K562 (cell line): ENCODE data around the gene IARS1. TPM values are rescaled to one million over a fixed set of nuclear protein-coding genes. Genes with fewer than 3 reads are reported as not detected.

Experiments used
- ATAC-seq: fragments of 200-7000 bp; cut with Tn5 transposase; 3 replicates; pipeline ENCODE4 v1.9.1; 2020; ENCODE audit warnings: moderate library complexity
- BruUV-seq: library from RNA; stranded (reverse); fragments of 400-500 nt; replicated peaks from 2 replicates; lab custom pipeline; 2021; lab: Mats Ljungman, UMichigan
- CTCF ChIA-PET: fragments of 300-600 bp; formaldehyde crosslinking; extraction: SDS; loops from one replicate; lab custom pipeline; 2021; ENCODE audit warnings: low intra/inter-chr PET ratio; lab: Yijun Ruan, JAX
- POLR2A ChIA-PET: fragments of 300-600, 350-650 bp; sonication (Branson Sonifier 250); formaldehyde crosslinking; extraction: SDS; loops from one replicate; lab custom pipeline; 2021; ENCODE audit warnings: antibody characterized with exemption, inconsistent platforms; lab: Yijun Ruan, JAX
- DNase-seq, 4 experiments: peaks; one replicate each; pipeline versions ENCODE4 v3.0.0 to v3.0.0-alpha.2; 2011 to 2018; ENCODE audit warnings: low spot score in 3 of 4, mixed read lengths in 3 of 4; ENCODE audit errors: extremely low read depth in 1 of 4
- FAIRE-seq: peaks from 2 replicates; lab custom pipeline; 2011; peaks lifted over from hg19 to GRCh38; lab: Jason Lieb, UNC
- H2AFZ ChIP-seq: 2 replicates; pipeline ENCODE4 v1.6.0; 2011; ENCODE audit warnings: low read depth, low read length, control low read depth, inconsistent platforms
- H3K27ac ChIP-seq: fragments of 200-600 bp; 3 replicates; pipeline ENCODE4 v1.8.0; 2011; ENCODE audit warnings: low read depth, mild to moderate bottlenecking, control low read depth, inconsistent platforms, low read length, moderate library complexity, mixed read lengths; ENCODE audit errors: extremely low read depth
- H3K27me3 ChIP-seq, 2 experiments: fragments of 300-600 bp in 1 of 2; 2 replicates in 1 of 2; 3 replicates in 1 of 2; pipeline versions ENCODE4 v1.6.0 to v1.8.0; 2011; ENCODE audit warnings: inconsistent platforms in 2 of 2, low read length in 2 of 2, mild to moderate bottlenecking in 1 of 2, mixed read lengths in 1 of 2, moderate library complexity in 1 of 2; ENCODE audit not compliant: control insufficient read depth in 2 of 2, insufficient read depth in 2 of 2
- H3K36me3 ChIP-seq: fragments of 300-600 bp; 3 replicates; pipeline ENCODE4 v1.8.0; 2011; ENCODE audit warnings: mild to moderate bottlenecking, low read length, inconsistent platforms; ENCODE audit not compliant: control insufficient read depth, insufficient read depth
- H3K4me1 ChIP-seq, 2 experiments: fragments of 200-600 bp in 1 of 2; replicated peaks in 1 of 2; 2 replicates in 1 of 2; 3 replicates in 1 of 2; pipeline versions ENCODE4 v1.5.1 to v1.8.0; 2011; ENCODE audit warnings: inconsistent platforms in 2 of 2, low read length in 2 of 2, mild to moderate bottlenecking in 1 of 2, mixed read lengths in 1 of 2, moderate library complexity in 1 of 2; ENCODE audit not compliant: control insufficient read depth in 2 of 2, insufficient read depth in 2 of 2
- H3K4me2 ChIP-seq: 2 replicates; pipeline ENCODE4 v1.6.1; 2011; ENCODE audit warnings: low read length, control low read depth, inconsistent platforms, mixed read lengths; ENCODE audit not compliant: insufficient read depth
- H3K4me3 ChIP-seq: fragments of 200-600 bp; sonication (generic), shearing (Covaris generic); 2 replicates; pipeline ENCODE4 v1.5.1; 2016; ENCODE audit warnings: control low read depth, inconsistent platforms
- H3K79me2 ChIP-seq: fragments of 200-600 bp; 3 replicates; pipeline ENCODE4 v1.8.0; 2011; ENCODE audit warnings: low read length, inconsistent platforms; ENCODE audit not compliant: control insufficient read depth, insufficient read depth
- H3K9ac ChIP-seq, 2 experiments: 2 replicates each; pipeline versions ENCODE4 v1.6.0 to v1.6.1; 2011; ENCODE audit warnings: low read depth in 2 of 2, low read length in 2 of 2, control low read depth in 1 of 2, inconsistent platforms in 1 of 2, mild to moderate bottlenecking in 1 of 2, mixed read lengths in 1 of 2; ENCODE audit not compliant: insufficient read depth in 1 of 2
- H3K9me1 ChIP-seq: one replicate; pipeline ENCODE4 v1.6.0; 2011; ENCODE audit warnings: inconsistent platforms, mild to moderate bottlenecking, low read length, moderate library complexity; ENCODE audit not compliant: control insufficient read depth, insufficient read depth
- H3K9me3 ChIP-seq: replicated peaks from 2 replicates; pipeline ENCODE4 v1.5.1; 2011; ENCODE audit warnings: low read depth, low read length, inconsistent platforms; ENCODE audit not compliant: control insufficient read depth, insufficient read depth
- H4K20me1 ChIP-seq: replicated peaks from 2 replicates; pipeline ENCODE4 v1.6.1; 2011; ENCODE audit warnings: low read length, inconsistent platforms, mixed read lengths; ENCODE audit not compliant: control insufficient read depth, insufficient read depth
- ADNP ChIP-seq: fragments of 200-800 bp; sonication (Bioruptor generic); IDR thresholded peaks from 2 replicates; pipeline ENCODE4 v1.6.1; 2016; ENCODE audit warnings: missing genetic modification characterization, missing compliant biosample characterization
- EZH2 ChIP-seq: IDR thresholded peaks from 2 replicates; pipeline ENCODE4 v1.6.1; 2012; ENCODE audit warnings: low read depth, mild to moderate bottlenecking, inconsistent platforms, low read length, borderline replicate concordance
- GTF2A2 ChIP-seq: IDR thresholded peaks from 2 replicates; pipeline ENCODE4 v1.6.1; 2016; ENCODE audit warnings: mild to moderate bottlenecking, missing genetic modification characterization, missing compliant biosample characterization
- IRF2 ChIP-seq: sonication (generic); formaldehyde crosslinking; IDR thresholded peaks from 2 replicates; pipeline ENCODE4 v1.8.1; 2022; ENCODE audit warnings: mild to moderate bottlenecking, missing genetic modification reagents
- KLF16 ChIP-seq: IDR thresholded peaks from 2 replicates; pipeline ENCODE4 v1.6.1; 2016; ENCODE audit warnings: antibody characterized with exemption
- ZBTB17 ChIP-seq: fragments of 450-650 bp; formaldehyde crosslinking; IDR thresholded peaks from 2 replicates; pipeline ENCODE4 v1.4.0; 2020; ENCODE audit warnings: mild to moderate bottlenecking
- ZC3H4 ChIP-seq: sonication (generic); formaldehyde crosslinking; IDR thresholded peaks from 2 replicates; pipeline ENCODE4 v1.9.0; 2021; ENCODE audit warnings: missing genetic modification reagents, borderline replicate concordance
- WGBS: fragments of 100-300 bp; shearing (Covaris generic); methylation state at CpG from one replicate; pipeline ENCODE4 v1.1.6; 2016; ENCODE audit warnings: low coverage, mixed read lengths; ENCODE audit not compliant: insufficient coverage; ENCODE audit errors: missing lambda C conversion rate; 5-methylcytosine and 5-hydroxymethylcytosine counted together
- in situ Hi-C: fragments of 300-500 bp; cut with MboI; formaldehyde crosslinking; loops from 4 replicates; pipeline ENCODE4 v1.15.0; 2018; ENCODE audit warnings: inconsistent platforms, mixed read lengths
- intact Hi-C: fragments of 100-400 bp; cut with micrococcal nuclease; formaldehyde crosslinking; loops from 2 replicates; pipeline ENCODE4 v1.14.2; 2022
- polyA plus RNA-seq, 8 experiments: library from polyadenylated mRNA; depleted of rRNA in 4 of 8; stranded (reverse) in 5 of 8; unstranded in 3 of 8; fragments of >200 nt; fragmentation: Nextera tagmentation in 2 of 8; fragmentation: Illumina TruSeq in 1 of 8; extraction: Ambion mirVana in 2 of 8; extraction: Trizol in 1 of 8; gene quantifications; 2 replicates each; pipeline versions ENCODE4 v1.2.1 to v1.2.3, GENCODE V29; 2011 to 2014; ENCODE audit warnings: inconsistent platforms in 1 of 8, missing spikeins in 1 of 8
- total RNA-seq, 7 experiments: library from RNA; depleted of rRNA in 6 of 7; stranded (reverse); fragments of >200 nt in 6 of 7; fragmentation: Illumina TruSeq in 2 of 7; extraction: Trizol in 2 of 7; gene quantifications; 2 replicates each; pipeline versions ENCODE4 v1.2.1 to v1.2.3, GENCODE V29; 2011 to 2021; ENCODE audit warnings: low replicate concordance in 1 of 7
- TF ChIP-seq, protein P1 (sequence below), 3 experiments: IDR thresholded peaks in 2 of 3; conservative IDR thresholded peaks in 1 of 3; 2 replicates each; pipeline ENCODE4 v1.5.1; 2011 to 2012; ENCODE audit warnings: low read length in 3 of 3, mild to moderate bottlenecking in 3 of 3, control low read depth in 2 of 3, improper control_type of control experiment in 1 of 3, inconsistent platforms in 1 of 3, low read depth in 1 of 3, mixed read lengths in 1 of 3, moderate library complexity in 1 of 3; ENCODE audit not compliant: insufficient read depth in 2 of 3

IARS1 gene
- total and polyA plus RNA-seq, 9 of the 15 experiments (the other 6 are each of a cell fraction or from before 2014, with no cell fraction given): 119 to 371 (median 234) TPM

DNA sequence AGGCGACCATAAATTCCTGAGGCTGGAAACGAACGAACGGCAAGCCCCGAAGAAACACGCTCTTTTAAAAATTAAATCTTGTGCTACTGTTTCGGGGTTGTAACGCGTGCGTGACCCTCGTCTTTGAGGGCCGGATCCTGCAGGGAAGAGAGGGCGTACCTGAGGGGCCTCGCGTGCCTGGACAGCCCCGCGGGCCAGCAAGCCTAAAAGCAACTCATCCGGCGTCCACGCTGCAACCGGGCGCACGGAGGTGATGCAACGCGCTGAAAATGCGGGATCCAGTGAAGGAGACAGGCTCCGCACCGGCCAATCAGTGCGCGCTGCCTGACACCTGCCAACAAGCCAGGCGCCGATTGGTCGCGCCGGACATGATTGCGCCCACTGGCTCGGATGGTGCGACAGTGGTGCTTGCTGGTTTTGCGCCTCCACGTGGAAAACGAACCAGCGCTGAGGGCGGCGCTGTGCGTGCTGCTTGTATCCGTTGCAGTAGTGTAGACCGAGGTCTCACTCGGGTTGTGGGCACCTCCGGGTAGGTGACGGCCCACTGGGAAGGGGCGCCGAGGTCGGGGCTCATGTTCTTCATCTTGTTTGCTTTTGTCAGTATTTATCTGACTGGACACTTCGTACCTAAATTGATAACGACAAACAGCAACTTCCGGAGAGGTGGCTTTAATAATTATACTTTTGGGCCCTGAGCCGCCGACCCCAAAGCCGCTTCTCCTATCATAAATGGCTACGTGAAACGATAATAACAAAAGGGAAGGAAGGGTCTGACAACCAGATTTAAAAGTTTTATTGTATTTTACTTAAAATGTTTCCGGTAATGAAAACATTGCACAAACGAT lies at the start of gene IARS1 (continued):
- TF ChIP-seq ZC3H4 (CRISPR knock-in tag) (no peak), IRF2 (CRISPR knock-in tag) (no peak), EZH2 (no peak), GTF2A2 (no peak)

DNA sequence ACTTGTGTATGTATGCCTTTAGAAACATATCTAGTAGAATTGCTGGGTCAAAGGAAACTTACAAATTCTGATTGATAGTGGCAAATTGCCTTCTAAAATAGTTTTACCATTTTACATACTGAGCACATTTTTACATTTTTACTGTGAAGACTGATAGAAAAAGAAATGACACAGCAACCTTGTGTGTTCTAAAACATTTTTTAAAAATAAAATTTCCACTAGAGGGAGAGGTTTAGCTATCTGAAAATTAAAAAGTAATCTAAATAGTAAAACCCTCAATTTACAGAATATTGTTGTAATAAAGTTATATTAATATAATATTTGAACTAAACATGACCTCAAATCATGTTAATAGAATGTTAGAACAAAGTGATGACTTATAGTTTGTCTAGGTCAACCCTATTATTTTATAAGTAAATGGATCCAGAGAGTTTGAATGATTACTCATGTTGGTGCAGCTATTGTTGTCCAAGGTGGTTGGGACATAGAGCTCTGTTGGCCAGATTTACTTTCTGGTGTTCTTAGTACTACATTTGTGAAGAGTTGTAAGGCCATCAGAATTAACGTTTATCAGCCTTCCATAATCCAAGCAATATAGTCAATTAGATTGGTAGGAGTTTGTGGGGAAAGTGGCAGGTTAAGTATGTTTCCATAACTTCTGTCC lies 49.5 kb upstream of the IARS1 start:
- Histone ChIP-seq H2AFZ (no peak overlapping the region), H3K27me3 (no peaks in the 10 kb centered on the region), H3K9me3 (no peaks in the 10 kb centered on the region), H3K4me3 (no peak overlapping the region), H3K36me3 (peaks cover 39% of the 10 kb centered on the region), H3K79me2 (no peaks in the 10 kb centered on the region), H3K27ac (no peak overlapping the region), H3K9ac (no peak overlapping the region), H3K4me2 (no peak overlapping the region), H4K20me1 (no peaks in the 10 kb centered on the region; the same call in 1 of the 2 replicates), H3K9me1 (no peaks in the 10 kb centered on the region), H3K4me1 (no peaks in the 10 kb centered on the region)
- intact Hi-C loops: loop anchor here (5.0 kb wide), 1 partner anchor 289 kb away; no protein-coding TSS in a partner anchor
- BruUV-seq: no TSS peak
- FAIRE-seq (no peak), ATAC-seq (no peak), DNase-seq (no peak)
- 53% methylated on average over 1 of the region's 1 CpG for WGBS
- ChIA-PET POLR2A (interaction anchor here (1.5 kb wide), 1 partner anchor 12 kb away, joined by 5 read pairs; no protein-coding TSS in a partner anchor), CTCF (interaction anchor here (1.4 to 1.5 kb wide), 2 partner anchors 97 to 292 kb away, joined by 6 read pairs; no protein-coding TSS in a partner anchor)
- 0 out of 2 replicates have a peak, but pooled peaks have one; percentile 18 for TF ChIP-seq ADNP
- TF ChIP-seq, protein P1, sequence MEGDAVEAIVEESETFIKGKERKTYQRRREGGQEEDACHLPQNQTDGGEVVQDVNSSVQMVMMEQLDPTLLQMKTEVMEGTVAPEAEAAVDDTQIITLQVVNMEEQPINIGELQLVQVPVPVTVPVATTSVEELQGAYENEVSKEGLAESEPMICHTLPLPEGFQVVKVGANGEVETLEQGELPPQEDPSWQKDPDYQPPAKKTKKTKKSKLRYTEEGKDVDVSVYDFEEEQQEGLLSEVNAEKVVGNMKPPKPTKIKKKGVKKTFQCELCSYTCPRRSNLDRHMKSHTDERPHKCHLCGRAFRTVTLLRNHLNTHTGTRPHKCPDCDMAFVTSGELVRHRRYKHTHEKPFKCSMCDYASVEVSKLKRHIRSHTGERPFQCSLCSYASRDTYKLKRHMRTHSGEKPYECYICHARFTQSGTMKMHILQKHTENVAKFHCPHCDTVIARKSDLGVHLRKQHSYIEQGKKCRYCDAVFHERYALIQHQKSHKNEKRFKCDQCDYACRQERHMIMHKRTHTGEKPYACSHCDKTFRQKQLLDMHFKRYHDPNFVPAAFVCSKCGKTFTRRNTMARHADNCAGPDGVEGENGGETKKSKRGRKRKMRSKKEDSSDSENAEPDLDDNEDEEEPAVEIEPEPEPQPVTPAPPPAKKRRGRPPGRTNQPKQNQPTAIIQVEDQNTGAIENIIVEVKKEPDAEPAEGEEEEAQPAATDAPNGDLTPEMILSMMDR (IDR thresholded peaks at IDR 0.05 in 2 of 3, conservative IDR thresholded peaks at IDR 0.05 in 1 of 3; ENCODE audit: insufficient read depth in 2 of 3, low read depth in 1 of 3, low read length in 3 of 3): peak in 1 of 3 experiments; percentile 27; a peak in 1 of 6 replicates
- no peak for TF ChIP-seq ZBTB17 (CRISPR knock-in tag)
- TF ChIP-seq KLF16: no peak
- in situ Hi-C loops: no loop called here
